ENCODE measurements around the gene PROSER2.

PROSER2 gene

DNA sequence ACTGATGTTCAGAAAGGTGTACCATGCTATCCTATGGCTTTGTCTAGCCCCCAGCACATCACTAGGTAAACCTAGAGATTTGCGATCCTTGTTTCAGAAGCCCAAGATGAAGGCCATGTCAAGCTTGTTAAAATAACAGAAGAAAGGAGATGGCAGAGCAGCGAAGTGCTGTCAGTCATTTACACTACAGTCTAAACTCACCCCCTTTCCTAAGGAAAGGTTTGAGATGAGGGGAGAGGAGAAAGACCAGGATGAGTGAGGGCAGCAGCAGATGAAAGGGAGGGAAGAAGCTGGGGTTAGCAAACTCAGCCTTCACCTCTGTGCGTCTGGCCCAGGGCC lies 74.8 kb downstream of the PROSER2 start:
- DNase-seq (ENCODE audit: low read depth) = no peak
- TF ChIP-seq, protein P1, sequence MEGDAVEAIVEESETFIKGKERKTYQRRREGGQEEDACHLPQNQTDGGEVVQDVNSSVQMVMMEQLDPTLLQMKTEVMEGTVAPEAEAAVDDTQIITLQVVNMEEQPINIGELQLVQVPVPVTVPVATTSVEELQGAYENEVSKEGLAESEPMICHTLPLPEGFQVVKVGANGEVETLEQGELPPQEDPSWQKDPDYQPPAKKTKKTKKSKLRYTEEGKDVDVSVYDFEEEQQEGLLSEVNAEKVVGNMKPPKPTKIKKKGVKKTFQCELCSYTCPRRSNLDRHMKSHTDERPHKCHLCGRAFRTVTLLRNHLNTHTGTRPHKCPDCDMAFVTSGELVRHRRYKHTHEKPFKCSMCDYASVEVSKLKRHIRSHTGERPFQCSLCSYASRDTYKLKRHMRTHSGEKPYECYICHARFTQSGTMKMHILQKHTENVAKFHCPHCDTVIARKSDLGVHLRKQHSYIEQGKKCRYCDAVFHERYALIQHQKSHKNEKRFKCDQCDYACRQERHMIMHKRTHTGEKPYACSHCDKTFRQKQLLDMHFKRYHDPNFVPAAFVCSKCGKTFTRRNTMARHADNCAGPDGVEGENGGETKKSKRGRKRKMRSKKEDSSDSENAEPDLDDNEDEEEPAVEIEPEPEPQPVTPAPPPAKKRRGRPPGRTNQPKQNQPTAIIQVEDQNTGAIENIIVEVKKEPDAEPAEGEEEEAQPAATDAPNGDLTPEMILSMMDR (IDR thresholded peaks at IDR 0.05; ENCODE audit: control insufficient read depth, insufficient read depth, low read depth, low read length, missing control alignments) = no peak
- H3K4me3 ChIP-seq (ENCODE audit: control insufficient read depth, low read depth, low read length) = no peak overlapping the region

DNA sequence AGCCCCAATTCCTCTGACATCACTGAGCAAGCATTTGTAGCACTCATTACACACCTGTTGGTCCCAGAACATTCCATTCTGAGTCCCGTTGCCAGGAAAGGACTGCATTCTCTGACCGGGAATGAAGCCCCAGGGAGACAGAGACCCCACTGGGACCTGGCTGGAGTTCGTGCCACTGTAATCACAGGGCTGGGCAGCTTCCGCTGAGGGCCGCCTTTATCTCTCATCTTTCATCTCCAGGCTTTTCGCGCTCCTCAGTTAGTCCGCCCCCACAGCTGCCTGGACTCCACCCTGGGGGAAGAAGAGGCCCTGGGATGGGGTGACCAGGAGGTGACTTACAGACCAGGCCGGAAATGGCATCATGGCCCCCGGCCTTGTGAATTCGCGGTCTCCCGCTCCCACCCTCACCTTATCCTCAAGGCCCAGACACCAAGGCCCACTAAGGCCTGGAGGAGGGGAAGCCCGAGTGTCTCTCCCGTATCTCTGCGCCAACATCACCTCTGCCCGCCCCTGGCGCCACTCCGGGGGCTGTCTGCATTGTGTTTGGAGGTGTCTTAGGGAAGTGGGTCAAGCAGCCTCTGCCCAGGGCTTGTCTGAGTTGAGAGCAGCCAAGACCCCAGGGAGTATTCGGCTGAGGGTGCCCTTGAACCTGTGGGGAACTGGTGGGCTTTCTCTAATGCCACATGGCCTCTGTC lies 75.4 kb downstream of the PROSER2 start:
- no peak for DNase-seq (ENCODE audit: low read depth)
- no peak overlapping the region for H3K4me3 ChIP-seq (ENCODE audit: control insufficient read depth, low read depth, low read length)
- TF ChIP-seq, protein P1 (IDR thresholded peaks at IDR 0.05; ENCODE audit: control insufficient read depth, insufficient read depth, low read depth, low read length, missing control alignments) = no peak

DNA sequence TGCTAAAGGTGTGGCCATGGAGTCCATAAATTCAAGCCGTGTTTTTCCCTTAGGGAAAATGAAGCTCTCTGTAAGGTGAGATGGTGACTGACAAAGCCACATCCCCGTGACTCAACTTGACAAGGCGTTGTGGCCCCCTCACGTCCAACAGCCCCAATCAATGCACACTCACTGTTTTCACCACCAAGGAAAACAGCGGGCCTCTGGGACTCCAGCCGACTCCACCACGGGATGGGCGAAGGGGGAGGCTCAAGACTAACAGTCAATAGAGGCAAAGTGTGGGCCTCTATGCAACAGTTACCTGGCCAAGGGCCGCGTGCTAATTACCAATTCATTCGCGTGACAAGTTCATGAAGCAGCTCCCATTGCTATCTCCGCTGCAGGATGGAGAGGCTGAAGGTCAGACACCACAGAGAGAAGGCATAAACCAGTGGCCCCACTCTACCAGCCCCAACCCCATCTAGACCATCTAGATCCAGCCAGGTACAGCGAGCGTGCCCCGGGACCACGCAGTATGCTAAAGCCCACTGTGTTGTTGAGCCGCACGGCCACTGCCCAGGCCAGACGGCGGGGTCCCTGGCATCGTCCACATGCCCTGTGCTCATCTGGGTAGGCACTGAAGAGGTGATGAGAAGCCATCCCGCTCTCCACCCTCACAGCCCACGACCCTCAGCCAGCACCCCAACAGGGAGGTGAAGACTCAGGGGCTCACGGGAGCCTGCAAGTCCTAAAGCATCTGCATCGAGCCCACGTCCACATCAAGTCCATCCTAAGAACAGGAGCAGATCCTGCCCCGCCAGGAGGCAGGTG lies 76.1 kb downstream of the PROSER2 start:
- TF ChIP-seq, protein P1 (IDR thresholded peaks at IDR 0.05; ENCODE audit: control insufficient read depth, insufficient read depth, low read depth, low read length, missing control alignments) = no peak
- H3K4me3 ChIP-seq (ENCODE audit: control insufficient read depth, low read depth, low read length) = no peak overlapping the region
- no peak for DNase-seq (ENCODE audit: low read depth)

DNA sequence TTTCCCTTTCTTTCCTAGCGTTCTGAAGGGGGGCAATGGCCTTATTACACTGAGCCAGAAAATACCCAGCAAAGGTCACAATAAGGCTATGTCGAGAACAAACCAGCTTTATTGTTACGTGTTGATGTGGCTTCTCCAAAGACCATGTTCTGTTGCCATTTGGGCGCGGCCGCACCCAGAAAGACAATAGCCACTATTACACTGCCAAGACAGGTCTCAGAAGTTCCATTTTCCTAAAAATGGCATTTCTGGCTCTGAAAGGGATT lies 77.8 kb downstream of the PROSER2 start:
- no peak for DNase-seq (ENCODE audit: low read depth)

DNA sequence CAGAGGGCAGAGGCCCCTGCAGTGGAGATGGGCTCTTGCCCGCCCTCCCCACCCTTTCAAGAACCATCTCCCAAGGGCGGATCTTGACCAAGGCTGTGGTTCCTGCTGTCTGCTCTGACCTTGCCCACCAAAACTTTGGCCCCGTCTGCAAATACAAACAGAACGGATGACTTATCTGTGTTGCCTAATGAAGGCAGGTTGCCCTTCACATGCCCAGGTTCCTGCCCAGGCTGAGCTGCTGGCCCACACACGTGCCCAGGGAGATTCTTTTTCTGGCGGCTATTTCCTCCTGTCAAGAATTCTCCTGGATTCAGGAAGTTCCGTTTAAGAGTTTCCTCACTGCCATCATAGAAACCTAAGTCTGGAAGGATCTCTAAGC lies 78.3 kb downstream of the PROSER2 start:
- no peak overlapping the region for H3K4me3 ChIP-seq (ENCODE audit: control insufficient read depth, low read depth, low read length)
- no peak for DNase-seq (ENCODE audit: low read depth)
- TF ChIP-seq, protein P1 (IDR thresholded peaks at IDR 0.05; ENCODE audit: control insufficient read depth, insufficient read depth, low read depth, low read length, missing control alignments) = no peak

More for the DNA sequence above, 77.8 kb downstream of the PROSER2 start:
- no peak overlapping the region for H3K4me3 ChIP-seq (ENCODE audit: control insufficient read depth, low read depth, low read length)
- TF ChIP-seq, protein P1 (IDR thresholded peaks at IDR 0.05; ENCODE audit: control insufficient read depth, insufficient read depth, low read depth, low read length, missing control alignments) = no peak

DNA sequence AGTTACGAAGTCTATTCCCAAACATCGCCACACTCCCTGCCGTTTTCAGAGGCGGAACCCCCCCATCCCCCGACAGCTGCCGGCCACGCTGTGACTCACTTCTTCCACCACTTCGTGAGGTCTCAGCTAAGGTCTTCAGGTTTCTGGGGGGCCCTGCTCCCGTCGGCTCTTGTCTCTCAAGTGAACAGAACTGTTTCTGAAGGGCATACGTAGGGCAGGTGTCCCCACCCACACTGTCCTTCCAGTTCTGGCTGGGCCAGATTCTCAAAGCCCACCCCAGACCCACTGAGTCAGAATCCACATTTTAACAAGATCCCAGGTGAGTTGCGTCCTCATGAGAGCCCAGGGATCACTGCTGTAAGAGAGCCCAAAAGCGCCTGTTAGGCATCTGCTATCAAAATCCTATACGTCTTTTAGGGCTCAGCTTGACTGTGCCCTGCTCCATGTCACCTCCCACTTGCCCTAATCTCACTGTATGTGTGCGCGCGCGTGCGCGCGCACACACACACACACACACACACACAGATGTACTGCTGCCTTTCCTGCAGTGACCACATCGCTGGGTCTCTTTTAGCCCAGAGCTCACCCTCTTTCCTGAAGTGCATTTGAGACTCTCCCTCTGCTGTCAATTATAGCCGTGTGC lies 78.8 kb downstream of the PROSER2 start:
- no peak for DNase-seq (ENCODE audit: low read depth)
- no peak overlapping the region for H3K4me3 ChIP-seq (ENCODE audit: control insufficient read depth, low read depth, low read length)
- TF ChIP-seq, protein P1 (IDR thresholded peaks at IDR 0.05; ENCODE audit: control insufficient read depth, insufficient read depth, low read depth, low read length, missing control alignments) = no peak
